Measurements from ENCODE around the gene MAMDC2.
"Not testable (repeated sequence)": the region's sequence is repeated elsewhere in the genome, so short reads cannot be mapped to it uniquely, and the experiment has no call there.

Gene MAMDC2

GRCh38 chr9:70218767-70219166 lies 175.1 kb downstream of the MAMDC2 start:
- no peak for FAIRE-seq
- no peak for TF ChIP-seq POLR2A (IDR thresholded peaks at IDR 0.05; ENCODE audit: low read depth, low read length)

GRCh38 chr9:70220216-70220615 lies 176.6 kb downstream of the MAMDC2 start:
- no peak for DNase-seq (ENCODE audit: insufficient read length, low spot score)
- no peak for FAIRE-seq
- no peak for TF ChIP-seq POLR2A (IDR thresholded peaks at IDR 0.05; ENCODE audit: low read depth, low read length)

More at GRCh38 chr9:70218767-70219166, 175.1 kb downstream of the MAMDC2 start:
- no peak for DNase-seq (ENCODE audit: insufficient read length, low spot score)

- TF ChIP-seq POLR2A (IDR thresholded peaks at IDR 0.05; ENCODE audit: low read depth, low read length): no peak
- DNase-seq (ENCODE audit: insufficient read length, low spot score) (no peak), FAIRE-seq (no peak)
Measured at GRCh38 chr9:70222354-70222753, 178.7 kb downstream of the MAMDC2 start.

- DNase-seq (ENCODE audit: insufficient read length, low spot score) (no peak), FAIRE-seq (no peak)
- no peak for TF ChIP-seq POLR2A (IDR thresholded peaks at IDR 0.05; ENCODE audit: low read depth, low read length)
Measured at GRCh38 chr9:70228118-70228517, 184.5 kb downstream of the MAMDC2 start.

GRCh38 chr9:70228611-70229010 lies 185.0 kb downstream of the MAMDC2 start:
- FAIRE-seq (no peak), DNase-seq (ENCODE audit: insufficient read length, low spot score) (no peak)
- TF ChIP-seq POLR2A (IDR thresholded peaks at IDR 0.05; ENCODE audit: low read depth, low read length): no peak

- TF ChIP-seq POLR2A (IDR thresholded peaks at IDR 0.05; ENCODE audit: low read depth, low read length): no peak
- no peak for DNase-seq (ENCODE audit: insufficient read length, low spot score)
- no peak for FAIRE-seq
Measured at GRCh38 chr9:70229026-70229425, 185.4 kb downstream of the MAMDC2 start.

GRCh38 chr9:70229579-70229978 lies 185.9 kb downstream of the MAMDC2 start:
- FAIRE-seq (peak; percentile 94), DNase-seq (ENCODE audit: insufficient read length, low spot score) (no peak)
- TF ChIP-seq POLR2A (IDR thresholded peaks at IDR 0.05; ENCODE audit: low read depth, low read length): no peak

- DNase-seq (ENCODE audit: insufficient read length, low spot score) (no peak), FAIRE-seq (no peak)
- no peak for TF ChIP-seq POLR2A (IDR thresholded peaks at IDR 0.05; ENCODE audit: low read depth, low read length)
Measured at GRCh38 chr9:70232476-70232875, 188.8 kb downstream of the MAMDC2 start.

- DNase-seq (ENCODE audit: insufficient read length, low spot score); FAIRE-seq: not testable (repeated sequence)
Measured at GRCh38 chr9:70234208-70234607, 190.6 kb downstream of the MAMDC2 start.

GRCh38 chr9:70245952-70246351 lies 202.3 kb downstream of the MAMDC2 start:
- not testable (repeated sequence) for FAIRE-seq; DNase-seq (ENCODE audit: insufficient read length, low spot score)

- no peak for TF ChIP-seq POLR2A (IDR thresholded peaks at IDR 0.05; ENCODE audit: low read depth, low read length)
- FAIRE-seq (no peak), DNase-seq (ENCODE audit: insufficient read length, low spot score) (no peak)
Measured at GRCh38 chr9:70250221-70250620, 206.6 kb downstream of the MAMDC2 start.

GRCh38 chr9:70255486-70255885 lies 211.8 kb downstream of the MAMDC2 start:
- TF ChIP-seq POLR2A (IDR thresholded peaks at IDR 0.05; ENCODE audit: low read depth, low read length): no peak
- DNase-seq (ENCODE audit: insufficient read length, low spot score) (no peak), FAIRE-seq (no peak)

GRCh38 chr9:70256123-70256551 lies 212.5 kb downstream of the MAMDC2 start:
- peak; percentile 51 for DNase-seq (ENCODE audit: insufficient read length, low spot score)
- FAIRE-seq: peak; percentile 91
- TF ChIP-seq POLR2A (IDR thresholded peaks at IDR 0.05; ENCODE audit: low read depth, low read length): no peak

- no peak for TF ChIP-seq POLR2A (IDR thresholded peaks at IDR 0.05; ENCODE audit: low read depth, low read length)
- DNase-seq (ENCODE audit: insufficient read length, low spot score) (no peak), FAIRE-seq (no peak)
Measured at GRCh38 chr9:70257502-70257901, 213.9 kb downstream of the MAMDC2 start.

- peak; percentile 64 for DNase-seq (ENCODE audit: insufficient read length, low spot score)
- TF ChIP-seq POLR2A (IDR thresholded peaks at IDR 0.05; ENCODE audit: low read depth, low read length): no peak
- no peak for FAIRE-seq
Measured at GRCh38 chr9:70257991-70258691, 214.5 kb downstream of the MAMDC2 start.
